HL-60 (cell line): ENCODE results near the gene RASAL1.

Source experiments
- DNase-seq, 2 experiments: peaks; one replicate each; pipeline ENCODE4 v3.0.0-alpha.2; 2010 to 2020; ENCODE audit warnings: low read depth in 1 of 2, low spot score in 1 of 2
- H3K27ac ChIP-seq: fragments of 250-450 bp; sonication (Bioruptor Pico); replicated peaks from 2 replicates; pipeline ENCODE4 v1.5.1; 2020; ENCODE audit warnings: mild to moderate bottlenecking, moderate library complexity
- H3K27me3 ChIP-seq: fragments of 250-450 bp; sonication (Bioruptor Pico); 2 replicates; pipeline ENCODE4 v1.5.1; 2021; ENCODE audit warnings: mild to moderate bottlenecking, moderate library complexity; ENCODE audit not compliant: insufficient read depth, poor library complexity, severe bottlenecking
- H3K4me3 ChIP-seq: replicated peaks from 2 replicates; pipeline ENCODE4 v1.5.1; 2011; ENCODE audit warnings: mild to moderate bottlenecking, control low read depth, low read length; ENCODE audit not compliant: insufficient read depth
- CTCF ChIP-seq: IDR thresholded peaks from one replicate; pipeline ENCODE4 v1.5.1; 2011; ENCODE audit warnings: low read length, control low read depth, inconsistent platforms; ENCODE audit not compliant: insufficient read depth
- GABPA ChIP-seq: IDR thresholded peaks from 2 replicates; pipeline ENCODE4 v1.6.1; 2012; ENCODE audit warnings: low read depth
- POLR2AphosphoS5 ChIP-seq: IDR thresholded peaks from 2 replicates; pipeline ENCODE4 v1.6.1; 2012; ENCODE audit warnings: low read depth
- SPI1 ChIP-seq: IDR thresholded peaks from 2 replicates; pipeline ENCODE4 v1.6.1; 2012; ENCODE audit warnings: low read depth, mild to moderate bottlenecking, borderline replicate concordance
- TF ChIP-seq, protein P1 (sequence below): IDR thresholded peaks from 2 replicates; pipeline ENCODE4 v1.6.1; 2012; ENCODE audit warnings: low read depth; ENCODE audit not compliant: insufficient replicate concordance

The RASAL1 gene

GRCh38 chr12:113071135-113072112, 64.1 kb downstream of the RASAL1 start:
- Histone ChIP-seq H3K27ac (no peak overlapping the region), H3K4me3 (no peak overlapping the region), H3K27me3 (peaks cover 5% of the 10 kb centered on the region)
- TF ChIP-seq SPI1 (no peak), CTCF (no peak), POLR2AphosphoS5 (no peak), GABPA (no peak)
- TF ChIP-seq, protein P1, sequence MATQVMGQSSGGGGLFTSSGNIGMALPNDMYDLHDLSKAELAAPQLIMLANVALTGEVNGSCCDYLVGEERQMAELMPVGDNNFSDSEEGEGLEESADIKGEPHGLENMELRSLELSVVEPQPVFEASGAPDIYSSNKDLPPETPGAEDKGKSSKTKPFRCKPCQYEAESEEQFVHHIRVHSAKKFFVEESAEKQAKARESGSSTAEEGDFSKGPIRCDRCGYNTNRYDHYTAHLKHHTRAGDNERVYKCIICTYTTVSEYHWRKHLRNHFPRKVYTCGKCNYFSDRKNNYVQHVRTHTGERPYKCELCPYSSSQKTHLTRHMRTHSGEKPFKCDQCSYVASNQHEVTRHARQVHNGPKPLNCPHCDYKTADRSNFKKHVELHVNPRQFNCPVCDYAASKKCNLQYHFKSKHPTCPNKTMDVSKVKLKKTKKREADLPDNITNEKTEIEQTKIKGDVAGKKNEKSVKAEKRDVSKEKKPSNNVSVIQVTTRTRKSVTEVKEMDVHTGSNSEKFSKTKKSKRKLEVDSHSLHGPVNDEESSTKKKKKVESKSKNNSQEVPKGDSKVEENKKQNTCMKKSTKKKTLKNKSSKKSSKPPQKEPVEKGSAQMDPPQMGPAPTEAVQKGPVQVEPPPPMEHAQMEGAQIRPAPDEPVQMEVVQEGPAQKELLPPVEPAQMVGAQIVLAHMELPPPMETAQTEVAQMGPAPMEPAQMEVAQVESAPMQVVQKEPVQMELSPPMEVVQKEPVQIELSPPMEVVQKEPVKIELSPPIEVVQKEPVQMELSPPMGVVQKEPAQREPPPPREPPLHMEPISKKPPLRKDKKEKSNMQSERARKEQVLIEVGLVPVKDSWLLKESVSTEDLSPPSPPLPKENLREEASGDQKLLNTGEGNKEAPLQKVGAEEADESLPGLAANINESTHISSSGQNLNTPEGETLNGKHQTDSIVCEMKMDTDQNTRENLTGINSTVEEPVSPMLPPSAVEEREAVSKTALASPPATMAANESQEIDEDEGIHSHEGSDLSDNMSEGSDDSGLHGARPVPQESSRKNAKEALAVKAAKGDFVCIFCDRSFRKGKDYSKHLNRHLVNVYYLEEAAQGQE, result no peak
- no peak for DNase-seq

- peaks cover 5% of the 10 kb centered on the region for H3K27me3 ChIP-seq
- H3K4me3 ChIP-seq, result no peak overlapping the region
- H3K27ac ChIP-seq, result no peak overlapping the region
- DNase-seq, result no peak
- TF ChIP-seq, protein P1, result no peak
- no peak for TF ChIP-seq CTCF
- TF ChIP-seq GABPA, result no peak
- TF ChIP-seq SPI1, result no peak
- no peak for TF ChIP-seq POLR2AphosphoS5
These were observed 65.2 kb downstream of the RASAL1 start for GRCh38 chr12:113070117-113070906.

GRCh38 chr12:113069751-113070116, 65.8 kb downstream of the RASAL1 start:
- H3K27me3 ChIP-seq, result peaks cover 5% of the 10 kb centered on the region
- H3K4me3 ChIP-seq, result no peak overlapping the region
- no peak for DNase-seq
- no peak overlapping the region for H3K27ac ChIP-seq
- no peak for TF ChIP-seq POLR2AphosphoS5
- TF ChIP-seq, protein P1, result no peak
- TF ChIP-seq GABPA, result no peak
- no peak for TF ChIP-seq CTCF
- TF ChIP-seq SPI1, result no peak
